Brain microvascular endothelial cell (primary cell): ENCODE measurements around the gene LCE1C.

Experiments used
- DNase-seq: peaks from one replicate; pipeline ENCODE4 v3.0.0-alpha.2; 2020
- H3K27ac ChIP-seq: fragments of 250-450 bp; sonication (Bioruptor Pico); 2 replicates; pipeline ENCODE4 v1.5.1; 2020; ENCODE audit warnings: mild to moderate bottlenecking, moderate library complexity
- H3K27me3 ChIP-seq: fragments of 250-450 bp; sonication (Bioruptor Pico); replicated peaks from 2 replicates; pipeline ENCODE4 v1.5.1; 2020; ENCODE audit warnings: mild to moderate bottlenecking
- H3K36me3 ChIP-seq: fragments of 250-450 bp; sonication (Bioruptor Pico); replicated peaks from 2 replicates; pipeline ENCODE4 v1.5.1; 2020; ENCODE audit warnings: mild to moderate bottlenecking
- H3K4me3 ChIP-seq: 2 replicates; pipeline ENCODE4 v1.5.1; 2011; ENCODE audit warnings: low read depth, mild to moderate bottlenecking, control low read depth, low read length, moderate library complexity
- CTCF ChIP-seq: IDR thresholded peaks from 2 replicates; pipeline ENCODE4 v1.5.1; 2011; ENCODE audit warnings: low read depth, mild to moderate bottlenecking, moderate library complexity, low read length, control low read depth, inconsistent platforms; ENCODE audit errors: missing control alignments
- in situ Hi-C: cut with HindIII; loops from 2 replicates; pipeline ENCODE4 v1.10.0; 2017; ENCODE audit warnings: low sequenced_read_pairs, low pct_ligation_motif_present

Gene LCE1C

DNA sequence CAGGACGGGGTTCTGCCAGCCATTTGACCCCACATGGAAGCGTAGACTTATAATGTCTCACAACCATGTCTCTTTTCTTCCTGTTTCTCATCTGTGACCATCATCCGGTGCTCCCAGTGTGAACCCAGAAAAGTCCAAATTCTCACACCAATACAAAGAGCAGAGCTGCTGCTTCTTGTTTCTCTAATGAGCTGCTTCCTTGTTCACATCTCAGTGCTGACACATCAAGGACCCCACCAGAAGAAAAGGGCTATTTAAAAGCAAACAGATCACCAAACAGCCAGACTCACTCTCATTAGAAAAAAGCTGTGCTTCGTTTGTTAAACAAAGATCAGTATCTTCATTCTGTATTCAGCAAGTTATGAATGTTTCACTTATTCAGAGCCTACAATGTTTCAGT is 10.8 kb downstream of the LCE1C start:
- no peak for DNase-seq
- Histone ChIP-seq H3K27me3 (no peaks in the 10 kb centered on the region), H3K4me3 (no peak overlapping the region), H3K36me3 (no peaks in the 10 kb centered on the region), H3K27ac (no peak overlapping the region)
- in situ Hi-C loops, result no loop called here
- TF ChIP-seq CTCF, result no peak

- no peak for DNase-seq
- TF ChIP-seq CTCF, result no peak
- Histone ChIP-seq H3K4me3 (no peak within 1 kb of the TSS), H3K36me3 (no peaks in the 10 kb centered on the region), H3K27me3 (no peaks in the 10 kb centered on the region), H3K27ac (no peak within 1 kb of the TSS)
- in situ Hi-C loops, result no loop called here
These were observed 20.4 kb downstream of the LCE1C start, which contains the start of gene LCE1E for GRCh38 chr1:152786077-152786476. TSS of gene LCE1E (plus strand) at chr1:152786257. CDS start at chr1:152787300, 1,043 bp downstream.

DNA sequence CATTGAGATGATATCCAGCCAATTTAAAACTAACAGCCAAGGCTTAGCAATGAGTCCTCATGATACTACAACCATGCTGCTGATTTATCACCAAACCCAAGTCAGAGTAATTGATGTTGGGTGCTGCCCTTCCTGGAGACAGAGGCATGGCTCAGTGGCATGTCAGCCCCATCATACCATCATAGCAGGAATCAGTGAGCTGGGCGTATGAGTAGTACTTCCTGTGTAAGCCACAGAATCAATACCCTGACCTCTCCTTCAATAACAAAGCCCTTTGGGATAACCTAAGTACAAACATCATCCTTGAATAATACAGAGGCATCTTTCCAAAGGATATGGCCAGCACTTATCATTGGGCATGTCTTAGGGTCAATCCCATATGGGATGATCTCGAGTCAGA is 23.4 kb downstream of the LCE1C start:
- no peak overlapping the region for H3K4me3 ChIP-seq
- no peak overlapping the region for H3K27ac ChIP-seq
- no peak for DNase-seq
- TF ChIP-seq CTCF, result no peak
- in situ Hi-C loops, result no loop called here
- no peaks in the 10 kb centered on the region for H3K27me3 ChIP-seq
- H3K36me3 ChIP-seq, result no peaks in the 10 kb centered on the region

DNA sequence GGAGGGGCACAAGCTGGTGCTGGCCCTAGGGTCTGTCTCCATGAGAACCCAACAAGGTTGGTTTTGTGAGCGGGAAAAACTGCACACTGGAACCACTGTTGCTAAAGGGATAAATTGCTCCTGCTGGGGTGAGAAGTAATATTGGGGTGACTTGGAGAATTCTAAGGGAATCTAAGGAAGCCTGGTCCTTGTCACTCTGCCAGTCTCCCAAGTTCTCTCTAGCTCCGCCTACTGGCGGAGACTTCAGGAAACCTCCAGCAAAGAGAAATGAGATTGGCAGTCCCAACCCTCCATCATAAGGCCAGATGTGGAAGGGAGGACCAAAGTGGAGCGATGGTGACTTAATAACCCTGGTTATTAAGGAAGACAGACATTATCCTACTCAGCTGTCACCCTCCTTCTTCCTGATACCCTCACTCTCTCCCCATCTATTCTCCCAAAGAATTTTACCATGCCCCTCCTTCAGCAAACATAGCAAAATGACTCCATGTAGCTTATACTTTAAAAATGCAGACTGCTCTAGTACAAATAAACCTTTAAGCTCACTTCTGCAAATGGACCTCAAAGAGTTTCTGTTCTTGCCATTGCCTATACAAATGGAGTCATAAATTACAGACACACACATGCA is 28.8 kb downstream of the LCE1C start:
- no peaks in the 10 kb centered on the region for H3K27me3 ChIP-seq
- no peak overlapping the region for H3K27ac ChIP-seq
- peak; percentile 33 for TF ChIP-seq CTCF
- H3K36me3 ChIP-seq, result no peaks in the 10 kb centered on the region
- in situ Hi-C loops, result no loop called here
- DNase-seq, result no peak
- no peak overlapping the region for H3K4me3 ChIP-seq

DNA sequence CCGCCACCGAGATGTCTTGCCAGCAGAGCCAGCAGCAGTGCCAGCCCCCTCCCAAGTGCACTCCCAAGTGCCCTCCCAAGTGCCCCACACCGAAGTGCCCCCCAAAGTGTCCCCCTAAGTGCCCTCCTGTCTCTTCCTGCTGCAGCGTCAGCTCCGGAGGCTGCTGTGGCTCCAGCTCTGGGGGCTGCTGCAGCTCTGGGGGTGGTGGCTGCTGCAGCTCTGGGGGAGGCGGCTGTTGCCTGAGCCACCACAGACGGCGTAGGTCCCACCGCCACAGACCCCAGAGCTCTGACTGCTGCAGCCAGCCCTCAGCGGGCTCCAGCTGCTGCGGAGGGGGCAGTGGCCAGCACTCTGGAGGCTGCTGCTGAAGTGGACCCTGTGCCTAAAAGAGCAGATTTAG is 30.1 kb downstream of the LCE1C start:
- TF ChIP-seq CTCF, result no peak
- in situ Hi-C loops, result no loop called here
- DNase-seq, result no peak
- Histone ChIP-seq H3K27me3 (no peaks in the 10 kb centered on the region), H3K36me3 (no peaks in the 10 kb centered on the region), H3K4me3 (no peak overlapping the region), H3K27ac (no peak overlapping the region)

DNA sequence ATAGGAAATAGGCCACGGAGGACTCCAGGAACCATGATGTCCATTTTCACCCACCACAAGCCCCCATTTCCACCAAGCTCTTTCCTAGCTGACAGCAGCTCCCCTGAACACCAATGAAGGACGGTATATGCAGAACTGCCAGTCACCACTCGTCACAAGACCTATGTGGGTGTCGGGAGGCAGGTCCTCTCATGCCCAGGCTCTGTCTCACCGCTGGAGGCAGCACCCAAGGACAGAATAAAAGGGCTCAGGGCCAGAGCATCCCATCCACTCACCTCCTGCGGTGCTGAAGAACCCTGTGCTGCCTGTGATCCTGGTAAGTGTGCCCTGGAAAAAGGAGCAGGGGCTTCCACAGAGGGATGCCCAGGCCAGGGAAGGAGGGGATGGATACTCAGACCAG is 31.6 kb downstream of the LCE1C start, which contains the start of gene LCE1F:
Gene LCE1F, plus strand, starts transcription at position 266 of the 400 bp plus-strand sequence. CDS start 1,232 bp downstream, outside the sequence.
- no peak within 1 kb of the TSS for H3K27ac ChIP-seq
- H3K36me3 ChIP-seq, result no peaks in the 10 kb centered on the region
- H3K27me3 ChIP-seq, result no peaks in the 10 kb centered on the region
- H3K4me3 ChIP-seq, result no peak within 1 kb of the TSS
- in situ Hi-C loops, result no loop called here
- no peak for DNase-seq
- no peak for TF ChIP-seq CTCF
